NOMO-1 treated with dmso at 0.1 percent for 144 hours (cell line): ENCODE data around the gene RIPK4.
"Not testable (repeated sequence)": the region's sequence is repeated elsewhere in the genome, so short reads cannot be mapped to it uniquely, and the experiment has no call there.

Source experiments
- DNase-seq: peaks from one replicate; lab custom pipeline; 2025; ENCODE audit not compliant: unreplicated experiment; lab: John Stamatoyannopoulos, UW

RIPK4 gene

GRCh38 chr21:41795726-41796125, 28.9 kb upstream of the RIPK4 start:
- DNase-seq: no peak

GRCh38 chr21:41794600-41794999, 27.7 kb upstream of the RIPK4 start:
- DNase-seq: no peak

GRCh38 chr21:41792711-41793110, 25.9 kb upstream of the RIPK4 start:
- no peak for DNase-seq

- no peak for DNase-seq
Observed at GRCh38 chr21:41786509-41786987, 19.7 kb upstream of the RIPK4 start.

DNA sequence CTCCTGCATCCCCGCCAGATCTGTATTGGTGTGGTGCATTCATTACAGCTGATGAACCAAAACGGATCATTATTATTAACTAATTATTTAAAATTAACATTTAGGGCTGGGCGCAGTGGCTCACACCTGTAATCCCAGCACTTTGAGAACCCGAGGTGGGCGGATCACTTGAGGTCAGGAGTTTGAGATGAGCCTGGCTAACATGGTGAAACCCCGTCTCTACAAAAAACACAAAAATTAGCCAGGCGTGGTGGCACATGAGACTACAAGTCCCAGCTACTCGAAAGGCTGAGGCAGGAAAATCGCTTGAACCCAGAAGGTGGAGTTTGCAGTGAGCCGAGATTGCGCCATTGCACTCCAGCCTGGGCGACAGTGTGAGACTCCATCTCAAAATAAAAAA, 18.4 kb upstream of the RIPK4 start:
- DNase-seq: not testable (repeated sequence)

- DNase-seq: no peak
Observed at GRCh38 chr21:41784456-41785102, 17.7 kb upstream of the RIPK4 start.

- DNase-seq: no peak
Observed at GRCh38 chr21:41783476-41784180, 16.8 kb upstream of the RIPK4 start.

DNA sequence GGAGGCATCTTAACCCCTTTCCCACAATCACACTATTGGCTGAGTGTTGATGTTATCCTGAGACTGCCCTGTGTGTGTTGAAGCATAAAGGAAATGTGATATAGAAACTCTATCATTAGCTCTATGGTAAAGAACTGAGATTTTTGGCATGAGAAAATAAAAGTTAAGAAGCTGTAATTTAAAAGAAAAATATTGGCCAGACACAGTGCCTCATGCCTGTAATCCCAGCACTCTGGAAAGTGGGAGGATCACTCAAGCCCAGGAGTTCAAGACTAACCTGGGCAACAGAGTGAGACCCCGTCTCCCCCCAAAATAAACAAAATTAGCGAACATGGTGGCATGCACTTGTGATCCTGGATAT, 14.2 kb upstream of the RIPK4 start:
- DNase-seq: no peak

- no peak for DNase-seq
Observed at GRCh38 chr21:41780337-41781049, 13.6 kb upstream of the RIPK4 start.

DNA sequence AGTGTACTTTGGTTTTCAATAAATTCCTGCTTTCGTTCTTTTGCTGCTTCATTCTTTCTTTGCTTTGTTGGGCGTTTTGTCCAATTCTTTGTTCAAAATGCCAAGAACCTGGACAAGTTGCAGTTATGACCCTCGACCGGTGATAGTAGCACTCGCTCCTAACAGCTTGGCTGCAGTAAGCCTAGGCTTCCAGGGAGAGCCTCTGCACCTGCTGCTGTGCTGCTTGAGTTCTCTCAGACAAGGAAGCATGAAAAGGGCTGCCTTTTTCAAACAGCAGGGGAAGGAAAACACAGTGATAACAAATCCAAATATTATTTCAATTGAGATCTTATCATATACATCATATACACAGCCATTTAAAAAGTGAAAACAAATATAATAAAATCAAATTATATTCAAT, 12.8 kb upstream of the RIPK4 start:
- DNase-seq: no peak

DNA sequence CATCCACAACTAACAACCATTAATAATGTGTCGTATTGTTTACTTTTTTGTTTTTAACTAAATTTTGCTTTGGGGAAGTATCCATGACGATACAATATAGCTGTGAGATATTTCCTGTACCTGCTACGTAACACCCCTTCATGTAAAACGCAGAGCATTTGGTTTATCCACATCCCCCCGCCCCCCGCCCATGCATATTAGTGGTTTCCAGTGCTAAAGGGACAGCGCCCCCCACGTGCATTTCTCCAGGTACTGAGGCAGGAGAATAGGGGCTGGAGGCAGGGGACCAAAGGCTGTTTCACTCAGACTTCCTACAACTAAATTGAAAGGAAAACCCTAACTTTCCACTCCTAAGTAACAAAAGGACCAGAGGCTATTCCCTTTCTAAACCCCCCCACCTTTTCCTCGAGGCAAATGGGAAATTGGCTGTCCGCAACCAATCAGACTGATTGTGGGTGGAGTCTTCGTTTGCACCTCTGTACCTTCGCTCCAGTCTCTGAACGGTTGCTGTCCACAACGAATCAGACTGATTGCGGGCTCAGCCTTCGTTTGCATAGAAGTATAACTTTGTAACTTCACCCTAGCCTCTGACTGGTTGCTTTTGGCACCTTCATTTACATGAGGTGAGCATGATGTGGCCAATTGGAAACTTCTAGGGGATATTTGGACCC, 12.2 kb upstream of the RIPK4 start:
- DNase-seq: no peak

DNA sequence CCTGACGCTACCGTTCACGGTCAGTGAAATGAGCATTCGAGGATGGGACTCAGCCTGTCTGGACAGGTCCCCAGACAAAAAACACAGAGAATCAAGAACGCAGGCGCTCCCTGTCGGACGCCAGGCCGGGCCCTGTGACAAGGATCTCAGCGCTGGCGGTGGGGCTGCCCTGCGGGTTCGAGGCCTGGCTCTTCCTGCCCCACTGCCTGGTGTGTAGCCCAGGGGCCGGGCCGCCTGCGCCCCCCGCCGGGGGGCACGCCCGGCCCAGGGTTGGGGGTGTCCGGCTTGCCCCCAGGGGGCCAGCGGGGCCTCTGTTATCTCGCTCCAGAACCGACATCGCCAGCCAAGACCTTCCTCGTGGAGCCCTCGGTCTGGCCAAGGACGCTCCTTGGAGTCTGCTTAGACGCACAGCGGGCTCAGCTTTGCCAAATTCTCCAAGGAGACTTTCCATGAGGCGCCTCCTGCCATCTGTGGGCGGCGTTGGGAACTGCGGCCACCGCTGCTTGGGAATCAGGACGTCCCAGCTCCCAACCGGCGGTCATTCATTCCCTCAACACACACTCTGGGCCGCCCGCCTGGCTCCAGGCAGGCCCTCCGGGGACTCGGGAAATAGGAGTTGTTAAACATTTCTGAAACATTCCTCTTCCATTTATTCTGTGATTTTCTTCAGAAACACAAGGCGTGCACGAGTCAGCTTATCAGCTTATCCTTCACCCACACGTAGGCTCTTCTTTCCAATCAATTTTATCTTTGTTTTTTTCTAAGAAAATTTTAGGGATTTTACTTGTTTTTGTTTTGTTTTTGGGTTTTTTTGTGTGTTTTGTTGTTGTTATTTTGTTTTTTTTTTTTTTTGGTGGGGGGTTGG, 11.3 kb upstream of the RIPK4 start:
- no peak for DNase-seq

DNA sequence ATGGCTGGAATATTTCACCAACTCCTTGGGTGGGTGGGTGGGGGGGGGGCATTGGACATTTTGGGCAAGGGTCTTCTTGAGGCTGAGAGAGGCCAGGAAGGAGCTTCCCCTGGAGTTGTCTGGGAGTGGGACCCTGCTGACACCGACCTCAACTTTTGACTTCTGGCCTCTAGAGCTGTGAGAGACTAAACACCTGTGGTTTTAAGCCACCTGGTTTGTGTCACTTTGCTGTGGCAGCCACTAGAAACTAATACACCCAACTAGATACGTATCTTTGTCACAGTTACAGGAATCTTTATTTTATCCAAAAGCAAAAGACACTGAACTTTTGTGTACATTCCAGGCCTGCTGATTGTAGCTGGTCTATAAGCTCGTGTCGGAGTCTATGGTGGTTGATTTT, 9.9 kb upstream of the RIPK4 start:
- no peak for DNase-seq

GRCh38 chr21:41775149-41775472, 8.3 kb upstream of the RIPK4 start:
- DNase-seq: no peak

DNA sequence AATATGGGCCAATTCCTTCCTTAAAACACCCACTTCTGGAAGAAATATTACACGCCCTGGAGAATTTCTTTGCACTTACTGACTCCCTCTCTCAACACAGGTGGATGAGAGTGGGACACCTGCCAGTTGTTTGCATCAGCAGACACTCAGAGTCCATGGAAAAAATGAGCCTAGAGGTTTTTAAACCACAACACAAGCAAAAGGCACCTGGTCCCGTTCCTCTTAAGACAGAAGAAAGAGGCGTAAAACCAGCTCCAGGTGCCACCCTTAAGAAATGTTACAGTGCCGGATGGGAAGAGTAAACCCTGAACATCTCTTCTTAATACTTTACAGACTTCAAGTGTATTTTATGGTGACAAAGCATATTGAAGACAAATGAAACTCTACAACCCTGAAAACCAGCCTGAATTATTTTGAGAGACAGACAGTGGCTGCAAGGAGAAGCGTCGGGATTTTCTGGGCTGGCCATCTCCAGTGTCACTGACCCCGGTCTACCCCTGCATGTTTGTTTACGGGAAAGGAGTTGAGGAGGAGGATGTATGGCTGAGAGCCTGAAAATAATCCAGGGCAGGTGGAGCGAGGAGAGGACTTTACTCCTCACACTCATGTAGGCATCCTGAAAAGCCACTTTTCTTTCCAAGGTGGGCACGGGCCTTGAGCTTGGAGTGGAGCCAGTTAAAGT, 7.8 kb upstream of the RIPK4 start:
- no peak for DNase-seq

- no peak for DNase-seq
Observed at GRCh38 chr21:41772351-41773080, 5.7 kb upstream of the RIPK4 start.

- DNase-seq: no peak
Observed at GRCh38 chr21:41771625-41771945, 4.7 kb upstream of the RIPK4 start.

- DNase-seq: no peak
Observed at GRCh38 chr21:41770901-41771624, 4.2 kb upstream of the RIPK4 start.

GRCh38 chr21:41769933-41770332, 3.1 kb upstream of the RIPK4 start:
- DNase-seq: no peak
